Epithelial cell of proximal tubule (primary cell): Measurements from ENCODE around the gene DNER. TPM values are rescaled to one million over a fixed set of nuclear protein-coding genes. Genes with fewer than 3 reads are reported as not detected.

Experiments
- DNase-seq: peaks from one replicate; pipeline ENCODE4 v3.0.0-alpha.2; 2011; ENCODE audit warnings: low read depth
- H3K4me3 ChIP-seq: 2 replicates; pipeline ENCODE4 v1.5.1; 2011; ENCODE audit warnings: low read depth, mild to moderate bottlenecking, low read length
- CTCF ChIP-seq: conservative IDR thresholded peaks from 2 replicates; pipeline ENCODE4 v1.5.1; 2012; ENCODE audit warnings: low read depth, mild to moderate bottlenecking, low read length
- total RNA-seq: library from RNA; depleted of rRNA; stranded (reverse); fragments of >200 nt; gene quantifications from 2 replicates; pipeline ENCODE4 v1.2.3, GENCODE V29; 2015

The DNER gene
- total RNA-seq, 1 donor from 2014 or later, result 2.7 TPM

- DNase-seq, result no peak
- no peak overlapping the region for H3K4me3 ChIP-seq
- no peak for TF ChIP-seq CTCF
Measured at GRCh38 chr2:229669841-229670240, 44.5 kb downstream of the DNER start.

GRCh38 chr2:229666811-229667210 lies 47.5 kb downstream of the DNER start:
- no peak overlapping the region for H3K4me3 ChIP-seq
- no peak for DNase-seq
- TF ChIP-seq CTCF, result no peak

GRCh38 chr2:229665158-229665557 lies 49.2 kb downstream of the DNER start:
- TF ChIP-seq CTCF, result no peak
- no peak for DNase-seq
- no peak overlapping the region for H3K4me3 ChIP-seq

GRCh38 chr2:229661478-229661877 lies 52.9 kb downstream of the DNER start:
- H3K4me3 ChIP-seq, result no peak overlapping the region
- TF ChIP-seq CTCF, result no peak
- no peak for DNase-seq

GRCh38 chr2:229660951-229661350 lies 53.4 kb downstream of the DNER start:
- no peak for TF ChIP-seq CTCF
- H3K4me3 ChIP-seq, result no peak overlapping the region
- peak; percentile 15 for DNase-seq

GRCh38 chr2:229660391-229660790 lies 54.0 kb downstream of the DNER start:
- DNase-seq, result no peak
- no peak overlapping the region for H3K4me3 ChIP-seq
- no peak for TF ChIP-seq CTCF

GRCh38 chr2:229658004-229658403 lies 56.4 kb downstream of the DNER start:
- TF ChIP-seq CTCF, result no peak
- DNase-seq, result no peak

More at GRCh38 chr2:229658004-229658403, 56.4 kb downstream of the DNER start:
- no peak overlapping the region for H3K4me3 ChIP-seq
